HepG2 (cell line): Measurements from ENCODE around the gene MUC4. TPM values are rescaled to one million over a fixed set of nuclear protein-coding genes. Genes with fewer than 3 reads are reported as not detected.
"Not testable (repeated sequence)": the region's sequence is repeated elsewhere in the genome, so short reads cannot be mapped to it uniquely, and the experiment has no call there.

Experiments
- ATAC-seq: fragments of 200-7000 bp; cut with Tn5 transposase; 3 replicates; pipeline ENCODE4 v1.9.1; 2020; ENCODE audit warnings: mild to moderate bottlenecking, moderate library complexity
- BruUV-seq: library from RNA; stranded (reverse); fragments of 400-500 nt; replicated peaks from 2 replicates; lab custom pipeline; 2021; lab: Mats Ljungman, UMichigan
- CTCF ChIA-PET: fragments of 300-600 bp; formaldehyde crosslinking; extraction: SDS; loops from one replicate; lab custom pipeline; 2021; ENCODE audit warnings: low total read pairs, inconsistent platforms, low intra/inter-chr PET ratio; lab: Yijun Ruan, JAX
- POLR2A ChIA-PET: fragments of 350-600 bp; sonication (Branson Sonifier 250); formaldehyde crosslinking; loops from one replicate; lab custom pipeline; 2020; ENCODE audit warnings: antibody characterized with exemption, inconsistent platforms; lab: Yijun Ruan, JAX
- DNase-seq: peaks from one replicate; pipeline ENCODE4 v3.0.0-alpha.2; 2015; ENCODE audit warnings: low spot score
- FAIRE-seq: peaks from 3 replicates; lab custom pipeline; 2011; peaks lifted over from hg19 to GRCh38; lab: Jason Lieb, UNC
- H2AFZ ChIP-seq: one replicate; pipeline ENCODE4 v1.6.1; 2011; ENCODE audit warnings: low read length, inconsistent platforms
- H3K27ac ChIP-seq: fragments of 300-600 bp; 3 replicates; pipeline ENCODE4 v1.8.0; 2011; ENCODE audit warnings: mixed run types, mild to moderate bottlenecking, mixed read lengths, low read length, inconsistent platforms; ENCODE audit not compliant: insufficient read depth; ENCODE audit errors: extremely low read length
- H3K27me3 ChIP-seq, 2 experiments: fragments of 200-600 bp in 1 of 2; 2 replicates in 1 of 2; 3 replicates in 1 of 2; pipeline versions ENCODE4 v1.6.0 to v1.8.0; 2011; ENCODE audit warnings: low read length in 2 of 2, mild to moderate bottlenecking in 2 of 2, moderate library complexity in 2 of 2, inconsistent platforms in 1 of 2; ENCODE audit not compliant: insufficient read depth in 2 of 2, control insufficient read depth in 1 of 2
- H3K36me3 ChIP-seq, 2 experiments: fragments of 200-600 bp in 1 of 2; replicated peaks in 1 of 2; 2 replicates in 1 of 2; 3 replicates in 1 of 2; pipeline versions ENCODE4 v1.5.1 to v1.8.0; 2011; ENCODE audit warnings: low read length in 2 of 2, inconsistent platforms in 1 of 2; ENCODE audit not compliant: insufficient read depth in 2 of 2, control insufficient read depth in 1 of 2
- H3K4me1 ChIP-seq: 2 replicates; pipeline ENCODE4 v1.5.1; 2012; ENCODE audit warnings: low read length, inconsistent platforms; ENCODE audit not compliant: insufficient read depth
- H3K4me2 ChIP-seq: 2 replicates; pipeline ENCODE4 v1.6.0; 2011; ENCODE audit warnings: low read depth, low read length, inconsistent platforms
- H3K4me3 ChIP-seq, 3 experiments: fragments of 200-600 bp in 1 of 3; sonication (generic), shearing (Covaris generic) in 1 of 3; replicated peaks in 1 of 3; 2 replicates each; pipeline ENCODE4 v1.5.1; 2011 to 2016; ENCODE audit warnings: low read length in 3 of 3, inconsistent platforms in 2 of 3, low read depth in 2 of 3, mild to moderate bottlenecking in 2 of 3, control low read depth in 1 of 3, mixed read lengths in 1 of 3; ENCODE audit not compliant: insufficient read depth in 1 of 3
- H3K79me2 ChIP-seq: one replicate; pipeline ENCODE4 v1.6.1; 2011; ENCODE audit warnings: low read length, inconsistent platforms; ENCODE audit not compliant: insufficient read depth
- H3K9ac ChIP-seq: 2 replicates; pipeline ENCODE4 v1.6.0; 2011; ENCODE audit warnings: mild to moderate bottlenecking, low read depth, low read length, inconsistent platforms; ENCODE audit not compliant: insufficient read depth
- H3K9me3 ChIP-seq: 2 replicates; pipeline ENCODE4 v1.5.1; 2012; ENCODE audit warnings: mild to moderate bottlenecking, low read length
- H4K20me1 ChIP-seq: 2 replicates; pipeline ENCODE4 v1.6.0; 2011; ENCODE audit warnings: inconsistent platforms, mild to moderate bottlenecking, low read length, moderate library complexity; ENCODE audit not compliant: insufficient read depth
- CREB1 ChIP-seq, 2 experiments: fragments of 450-650 bp in 1 of 2; IDR thresholded peaks; 2 replicates each; pipeline ENCODE4 v1.6.1; 2016 to 2017; ENCODE audit warnings: control low read depth in 1 of 2, mild to moderate bottlenecking in 1 of 2, missing compliant biosample characterization in 1 of 2, missing genetic modification characterization in 1 of 2
- WGBS: methylation state at CpG from one replicate; pipeline ENCODE4 v1.1.6; 2017; ENCODE audit warnings: low lambda C conversion rate; 5-methylcytosine and 5-hydroxymethylcytosine counted together
- in situ Hi-C: cut with HindIII; loops from 2 replicates; pipeline ENCODE4 v1.10.0; 2017; ENCODE audit warnings: low pct_unique_long_range_greater_than_20kb; ENCODE audit not compliant: extremely low pct_ligation_motif_present
- intact Hi-C: fragments of 100-400 bp; cut with micrococcal nuclease; formaldehyde crosslinking; loops from one replicate; pipeline ENCODE4 v1.10.0; 2022; ENCODE audit not compliant: unreplicated experiment
- polyA plus RNA-seq, 8 experiments: library from polyadenylated mRNA; depleted of rRNA in 3 of 8; stranded (reverse) in 7 of 8; unstranded in 1 of 8; fragments of >200 nt; fragmentation: Illumina TruSeq in 4 of 8; extraction: Trizol in 4 of 8; gene quantifications; 2 replicates each; pipeline versions ENCODE4 v1.2.1 to v1.2.3, GENCODE V29; 2011 to 2016; ENCODE audit warnings: low read depth in 4 of 8, missing spikeins in 1 of 8, mixed read lengths in 1 of 8; ENCODE audit not compliant: insufficient read depth in 1 of 8
- total RNA-seq, 5 experiments: library from RNA; depleted of rRNA; stranded (reverse); fragments of >200 nt; fragmentation: Illumina TruSeq; extraction: Trizol; gene quantifications; 2 replicates each; pipeline ENCODE4 v1.2.3, GENCODE V29; 2016; ENCODE audit warnings: low read depth in 1 of 5

The MUC4 gene
- total and polyA plus RNA-seq, 2 of the 13 experiments (the other 11 are each of a cell fraction or from before 2014, with no cell fraction given): not detected

- intact Hi-C loops; H3K4me3 ChIP-seq; H3K9me3 ChIP-seq; POLR2A ChIA-PET; FAIRE-seq; H3K27ac ChIP-seq; H3K9ac ChIP-seq; ATAC-seq; DNase-seq; BruUV-seq; H3K36me3 ChIP-seq; H3K79me2 ChIP-seq; in situ Hi-C loops; H3K4me2 ChIP-seq; CTCF ChIA-PET; H4K20me1 ChIP-seq; H3K4me1 ChIP-seq; H2AFZ ChIP-seq; TF ChIP-seq CREB1 (CRISPR knock-in tag; IDR thresholded peaks at IDR 0.05): not testable (repeated sequence)
- TF ChIP-seq CREB1 (IDR thresholded peaks at IDR 0.05): peak; percentile 51
- H3K27me3 ChIP-seq: peaks cover 2 to 15% of the 10 kb centered on the region in 2 experiments; a peak in 2 of 5 replicates
- 22% methylated on average over 21 of the region's 21 CpGs for WGBS
These were observed 25.8 kb downstream of the MUC4 start for GRCh38 chr3:195785781-195786405.

- H3K36me3 ChIP-seq; H3K27ac ChIP-seq; H4K20me1 ChIP-seq; in situ Hi-C loops; H3K79me2 ChIP-seq; H2AFZ ChIP-seq; ATAC-seq; H3K4me2 ChIP-seq; DNase-seq; FAIRE-seq; H3K4me1 ChIP-seq; H3K9me3 ChIP-seq; CTCF ChIA-PET; H3K9ac ChIP-seq; intact Hi-C loops; BruUV-seq; H3K4me3 ChIP-seq; H3K27me3 ChIP-seq; POLR2A ChIA-PET; TF ChIP-seq CREB1 (CRISPR knock-in tag; IDR thresholded peaks at IDR 0.05): not testable (repeated sequence)
- WGBS: 6% methylated on average over 14 of the region's 14 CpGs
- TF ChIP-seq CREB1 (IDR thresholded peaks at IDR 0.05): peak; percentile 49; the same call in 1 of the 2 replicates
These were observed 27.7 kb downstream of the MUC4 start for GRCh38 chr3:195784031-195784430.

GRCh38 chr3:195781236-195781635, 30.5 kb downstream of the MUC4 start:
- H3K9ac ChIP-seq, ATAC-seq, CTCF ChIA-PET, FAIRE-seq, H3K9me3 ChIP-seq, H3K36me3 ChIP-seq, H3K79me2 ChIP-seq, H3K27ac ChIP-seq, intact Hi-C loops, H3K4me2 ChIP-seq, in situ Hi-C loops, BruUV-seq, H3K4me1 ChIP-seq, DNase-seq, H3K4me3 ChIP-seq, POLR2A ChIA-PET, H2AFZ ChIP-seq, H4K20me1 ChIP-seq: not testable (repeated sequence)
- WGBS: 12% methylated on average over 12 of the region's 12 CpGs
- peaks cover 2 to 11% of the 10 kb centered on the region in 2 experiments; a peak in 4 of 5 replicates for H3K27me3 ChIP-seq
